Measurements from ENCODE around the gene DCTPP1. TPM values are rescaled to one million over a fixed set of nuclear protein-coding genes. Genes with fewer than 3 reads are reported as not detected.

DCTPP1 gene
- total and polyA plus RNA-seq, 9 of the 15 experiments (the other 6 are each of a cell fraction or from before 2014, with no cell fraction given), result 45.0 to 132 (median 80.6) TPM

DNA sequence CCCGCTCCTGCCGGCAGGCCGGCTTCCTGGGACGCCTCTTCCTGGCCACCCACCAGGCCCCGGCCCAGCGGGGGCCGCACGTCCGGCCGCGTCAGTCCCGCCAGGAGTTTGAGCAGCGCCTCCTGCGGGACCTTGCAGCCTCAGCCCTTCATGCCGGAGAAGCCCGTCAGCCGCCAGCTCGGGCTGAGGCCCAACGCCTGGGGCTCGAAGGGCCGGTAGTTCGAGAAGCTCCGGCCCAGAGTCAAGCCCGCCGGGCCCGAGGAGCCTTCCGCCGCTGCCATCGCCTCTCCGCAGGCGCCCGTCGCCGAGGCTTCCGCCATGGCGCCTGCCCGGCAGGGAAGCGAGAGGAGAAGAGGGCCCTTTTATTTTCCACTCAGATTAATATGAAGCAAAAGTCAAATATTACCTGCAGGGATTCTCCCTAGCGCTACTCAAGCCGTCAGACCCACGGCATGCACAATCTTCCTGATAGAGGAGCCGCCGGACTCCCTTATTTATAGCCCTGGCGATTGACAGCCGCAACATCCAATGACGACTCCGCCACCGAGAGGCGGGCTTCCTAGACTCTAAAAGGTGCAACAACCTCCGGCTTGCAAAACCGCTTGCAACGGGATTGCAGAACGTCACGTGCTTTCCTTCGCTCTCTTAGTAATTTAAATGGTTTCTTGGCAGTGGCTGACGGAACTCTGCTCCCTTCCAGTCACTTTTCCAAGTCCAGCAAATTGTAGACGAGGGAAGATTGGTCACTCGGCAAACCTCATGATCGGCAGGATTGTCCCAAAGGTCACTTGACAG is 15.8 kb upstream of the DCTPP1 start, which contains the start of gene SEPHS2 (continued):
- TF ChIP-seq NCOA1 (IDR thresholded peaks at IDR 0.05; ENCODE audit: low read depth), result no peak
- TF ChIP-seq ZNF224 (CRISPR knock-in tag; IDR thresholded peaks at IDR 0.05), result no peak; the same call in 1 of the 2 replicates
- TF ChIP-seq RBM22 (IDR thresholded peaks at IDR 0.05; ENCODE audit: low read depth, low read length, poor library complexity, severe bottlenecking), result peak; percentile 94
- no peak for TF ChIP-seq SIRT6 (IDR thresholded peaks at IDR 0.05; ENCODE audit: low read depth, low read length)
- no peak; the same call in 1 of the 2 replicates for TF ChIP-seq MEF2D (tag; conservative IDR thresholded peaks at IDR 0.05; ENCODE audit: low read depth)
- TF ChIP-seq IRF2 (CRISPR knock-in tag; IDR thresholded peaks at IDR 0.05), result no peak
- TF ChIP-seq, protein P1, sequence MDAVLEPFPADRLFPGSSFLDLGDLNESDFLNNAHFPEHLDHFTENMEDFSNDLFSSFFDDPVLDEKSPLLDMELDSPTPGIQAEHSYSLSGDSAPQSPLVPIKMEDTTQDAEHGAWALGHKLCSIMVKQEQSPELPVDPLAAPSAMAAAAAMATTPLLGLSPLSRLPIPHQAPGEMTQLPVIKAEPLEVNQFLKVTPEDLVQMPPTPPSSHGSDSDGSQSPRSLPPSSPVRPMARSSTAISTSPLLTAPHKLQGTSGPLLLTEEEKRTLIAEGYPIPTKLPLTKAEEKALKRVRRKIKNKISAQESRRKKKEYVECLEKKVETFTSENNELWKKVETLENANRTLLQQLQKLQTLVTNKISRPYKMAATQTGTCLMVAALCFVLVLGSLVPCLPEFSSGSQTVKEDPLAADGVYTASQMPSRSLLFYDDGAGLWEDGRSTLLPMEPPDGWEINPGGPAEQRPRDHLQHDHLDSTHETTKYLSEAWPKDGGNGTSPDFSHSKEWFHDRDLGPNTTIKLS (IDR thresholded peaks at IDR 0.05; ENCODE audit: borderline replicate concordance, low read depth), result peak; percentile 55
- TF ChIP-seq TBP (optimal IDR thresholded peaks at IDR 0.05; ENCODE audit: low read depth, low read length), result peak; percentile 99
- no peak for TF ChIP-seq TCF3 (CRISPR knock-in tag; IDR thresholded peaks at IDR 0.05)
- peak; percentile 89 for TF ChIP-seq RBBP5 (IDR thresholded peaks at IDR 0.05; ENCODE audit: borderline replicate concordance, insufficient read depth, low read length, poor library complexity, severe bottlenecking)
- TF ChIP-seq ARID1B (IDR thresholded peaks at IDR 0.05), result no peak; the same call in 1 of the 2 replicates
- TF ChIP-seq, protein P2, sequence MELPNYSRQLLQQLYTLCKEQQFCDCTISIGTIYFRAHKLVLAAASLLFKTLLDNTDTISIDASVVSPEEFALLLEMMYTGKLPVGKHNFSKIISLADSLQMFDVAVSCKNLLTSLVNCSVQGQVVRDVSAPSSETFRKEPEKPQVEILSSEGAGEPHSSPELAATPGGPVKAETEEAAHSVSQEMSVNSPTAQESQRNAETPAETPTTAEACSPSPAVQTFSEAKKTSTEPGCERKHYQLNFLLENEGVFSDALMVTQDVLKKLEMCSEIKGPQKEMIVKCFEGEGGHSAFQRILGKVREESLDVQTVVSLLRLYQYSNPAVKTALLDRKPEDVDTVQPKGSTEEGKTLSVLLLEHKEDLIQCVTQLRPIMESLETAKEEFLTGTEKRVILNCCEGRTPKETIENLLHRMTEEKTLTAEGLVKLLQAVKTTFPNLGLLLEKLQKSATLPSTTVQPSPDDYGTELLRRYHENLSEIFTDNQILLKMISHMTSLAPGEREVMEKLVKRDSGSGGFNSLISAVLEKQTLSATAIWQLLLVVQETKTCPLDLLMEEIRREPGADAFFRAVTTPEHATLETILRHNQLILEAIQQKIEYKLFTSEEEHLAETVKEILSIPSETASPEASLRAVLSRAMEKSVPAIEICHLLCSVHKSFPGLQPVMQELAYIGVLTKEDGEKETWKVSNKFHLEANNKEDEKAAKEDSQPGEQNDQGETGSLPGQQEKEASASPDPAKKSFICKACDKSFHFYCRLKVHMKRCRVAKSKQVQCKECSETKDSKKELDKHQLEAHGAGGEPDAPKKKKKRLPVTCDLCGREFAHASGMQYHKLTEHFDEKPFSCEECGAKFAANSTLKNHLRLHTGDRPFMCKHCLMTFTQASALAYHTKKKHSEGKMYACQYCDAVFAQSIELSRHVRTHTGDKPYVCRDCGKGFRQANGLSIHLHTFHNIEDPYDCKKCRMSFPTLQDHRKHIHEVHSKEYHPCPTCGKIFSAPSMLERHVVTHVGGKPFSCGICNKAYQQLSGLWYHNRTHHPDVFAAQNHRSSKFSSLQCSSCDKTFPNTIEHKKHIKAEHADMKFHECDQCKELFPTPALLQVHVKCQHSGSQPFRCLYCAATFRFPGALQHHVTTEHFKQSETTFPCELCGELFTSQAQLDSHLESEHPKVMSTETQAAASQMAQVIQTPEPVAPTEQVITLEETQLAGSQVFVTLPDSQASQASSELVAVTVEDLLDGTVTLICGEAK (IDR thresholded peaks at IDR 0.05), result peak; percentile 37; the same call in 1 of the 2 replicates
- TF ChIP-seq, protein P2 (CRISPR knock-in tag; IDR thresholded peaks at IDR 0.05), result no peak; the same call in 1 of the 2 replicates
- peak; percentile 64; the same call in 1 of the 2 replicates for TF ChIP-seq SREBF1 (IDR thresholded peaks at IDR 0.05; ENCODE audit: borderline replicate concordance, low read depth, low read length)
- no peak for TF ChIP-seq SRSF9 (IDR thresholded peaks at IDR 0.05; ENCODE audit: borderline replicate concordance, low read depth, low read length)
- TF ChIP-seq ZNF24 (IDR thresholded peaks at IDR 0.05), result no peak
- no peak for TF ChIP-seq ILF3 (IDR thresholded peaks at IDR 0.05; ENCODE audit: borderline replicate concordance)
- TF ChIP-seq LARP7 (IDR thresholded peaks at IDR 0.05), result no peak

All from K562 (cell line).